ENCODE measurements around the gene LRRC4. TPM values are rescaled to one million over a fixed set of nuclear protein-coding genes. Genes with fewer than 3 reads are reported as not detected.
A peak's percentile ranks its signal among the peaks of the same experiment; 100 is the strongest.

LRRC4 gene
- polyA plus RNA-seq, 1 donor, result 2.1 TPM

- Histone ChIP-seq H3K4me1 (ENCODE audit: control insufficient read depth, insufficient read depth, low read length) (no peaks in the 10 kb centered on the region), H3K27me3 (ENCODE audit: control insufficient read depth, insufficient read depth, low read length) (no peaks in the 10 kb centered on the region), H3K4me3 (ENCODE audit: low read length) (no peak overlapping the region), H3K9me3 (ENCODE audit: control insufficient read depth, low read depth, low read length) (no peaks in the 10 kb centered on the region), H3K36me3 (ENCODE audit: control insufficient read depth, insufficient read depth, low read length) (peaks cover 28% of the 10 kb centered on the region), H3K27ac (ENCODE audit: low read length) (no peak overlapping the region)
- no CpG with 5 or more reads among the region's 11 CpGs for WGBS (ENCODE audit: insufficient coverage, low lambda C conversion rate)
- DNase-seq, result no peak
Observed at GRCh38 chr7:128071801-128072200, 40.6 kb upstream of the LRRC4 start.

- H3K27ac ChIP-seq (ENCODE audit: low read length), result no peak overlapping the region
- no peak for DNase-seq
- peaks cover 29% of the 10 kb centered on the region for H3K36me3 ChIP-seq (ENCODE audit: control insufficient read depth, insufficient read depth, low read length)
- H3K4me1 ChIP-seq (ENCODE audit: control insufficient read depth, insufficient read depth, low read length), result no peaks in the 10 kb centered on the region
- no peaks in the 10 kb centered on the region for H3K9me3 ChIP-seq (ENCODE audit: control insufficient read depth, low read depth, low read length)
- H3K27me3 ChIP-seq (ENCODE audit: control insufficient read depth, insufficient read depth, low read length), result no peaks in the 10 kb centered on the region
- WGBS (ENCODE audit: insufficient coverage, low lambda C conversion rate), result no CpG with 5 or more reads among the region's 6 CpGs
- no peak overlapping the region for H3K4me3 ChIP-seq (ENCODE audit: low read length)
Observed at GRCh38 chr7:128071376-128071775, 40.1 kb upstream of the LRRC4 start.

GRCh38 chr7:128069373-128070364 is 38.4 kb upstream of the LRRC4 start:
- H3K9me3 ChIP-seq (ENCODE audit: control insufficient read depth, low read depth, low read length), result no peaks in the 10 kb centered on the region
- H3K27ac ChIP-seq (ENCODE audit: low read length), result no peak overlapping the region
- H3K36me3 ChIP-seq (ENCODE audit: control insufficient read depth, insufficient read depth, low read length), result peaks cover 14% of the 10 kb centered on the region
- no peak for DNase-seq
- H3K27me3 ChIP-seq (ENCODE audit: control insufficient read depth, insufficient read depth, low read length), result no peaks in the 10 kb centered on the region
- H3K4me3 ChIP-seq (ENCODE audit: low read length), result no peak overlapping the region
- WGBS (ENCODE audit: insufficient coverage, low lambda C conversion rate), result no CpG with 5 or more reads among the region's 8 CpGs
- no peaks in the 10 kb centered on the region for H3K4me1 ChIP-seq (ENCODE audit: control insufficient read depth, insufficient read depth, low read length)

- H3K4me1 ChIP-seq (ENCODE audit: control insufficient read depth, insufficient read depth, low read length), result no peaks in the 10 kb centered on the region
- H3K36me3 ChIP-seq (ENCODE audit: control insufficient read depth, insufficient read depth, low read length), result peaks cover 9% of the 10 kb centered on the region
- no peaks in the 10 kb centered on the region for H3K9me3 ChIP-seq (ENCODE audit: control insufficient read depth, low read depth, low read length)
- no peak overlapping the region for H3K4me3 ChIP-seq (ENCODE audit: low read length)
- no CpG with 5 or more reads among the region's 8 CpGs for WGBS (ENCODE audit: insufficient coverage, low lambda C conversion rate)
- no peaks in the 10 kb centered on the region for H3K27me3 ChIP-seq (ENCODE audit: control insufficient read depth, insufficient read depth, low read length)
- no peak for DNase-seq
- no peak overlapping the region for H3K27ac ChIP-seq (ENCODE audit: low read length)
Observed at GRCh38 chr7:128068785-128069184, 37.5 kb upstream of the LRRC4 start.

- no CpG with 5 or more reads among the region's 5 CpGs for WGBS (ENCODE audit: insufficient coverage, low lambda C conversion rate)
- Histone ChIP-seq H3K4me3 (ENCODE audit: low read length) (no peak overlapping the region), H3K4me1 (ENCODE audit: control insufficient read depth, insufficient read depth, low read length) (no peaks in the 10 kb centered on the region), H3K27ac (ENCODE audit: low read length) (no peak overlapping the region), H3K27me3 (ENCODE audit: control insufficient read depth, insufficient read depth, low read length) (no peaks in the 10 kb centered on the region), H3K9me3 (ENCODE audit: control insufficient read depth, low read depth, low read length) (no peaks in the 10 kb centered on the region), H3K36me3 (ENCODE audit: control insufficient read depth, insufficient read depth, low read length) (peaks cover 8% of the 10 kb centered on the region)
- no peak for DNase-seq
Observed at GRCh38 chr7:128067983-128068382, 36.7 kb upstream of the LRRC4 start.

- Histone ChIP-seq H3K27me3 (ENCODE audit: control insufficient read depth, insufficient read depth, low read length) (no peaks in the 10 kb centered on the region), H3K4me3 (ENCODE audit: low read length) (no peak overlapping the region), H3K27ac (ENCODE audit: low read length) (no peak overlapping the region), H3K9me3 (ENCODE audit: control insufficient read depth, low read depth, low read length) (no peaks in the 10 kb centered on the region), H3K4me1 (ENCODE audit: control insufficient read depth, insufficient read depth, low read length) (no peaks in the 10 kb centered on the region), H3K36me3 (ENCODE audit: control insufficient read depth, insufficient read depth, low read length) (peaks cover 8% of the 10 kb centered on the region)
- DNase-seq, result no peak
- no CpG with 5 or more reads among the region's 5 CpGs for WGBS (ENCODE audit: insufficient coverage, low lambda C conversion rate)
Observed at GRCh38 chr7:128066858-128067257, 35.6 kb upstream of the LRRC4 start.

- DNase-seq, result no peak
- Histone ChIP-seq H3K36me3 (ENCODE audit: control insufficient read depth, insufficient read depth, low read length) (peaks cover 8% of the 10 kb centered on the region), H3K9me3 (ENCODE audit: control insufficient read depth, low read depth, low read length) (no peaks in the 10 kb centered on the region), H3K4me3 (ENCODE audit: low read length) (no peak overlapping the region), H3K27me3 (ENCODE audit: control insufficient read depth, insufficient read depth, low read length) (no peaks in the 10 kb centered on the region), H3K4me1 (ENCODE audit: control insufficient read depth, insufficient read depth, low read length) (no peaks in the 10 kb centered on the region), H3K27ac (ENCODE audit: low read length) (no peak overlapping the region)
- no CpG with 5 or more reads among the region's 10 CpGs for WGBS (ENCODE audit: insufficient coverage, low lambda C conversion rate)
Observed at GRCh38 chr7:128066395-128066794, 35.2 kb upstream of the LRRC4 start.

GRCh38 chr7:128065872-128066271 is 34.6 kb upstream of the LRRC4 start:
- H3K27me3 ChIP-seq (ENCODE audit: control insufficient read depth, insufficient read depth, low read length), result no peaks in the 10 kb centered on the region
- H3K4me1 ChIP-seq (ENCODE audit: control insufficient read depth, insufficient read depth, low read length), result no peaks in the 10 kb centered on the region
- WGBS (ENCODE audit: insufficient coverage, low lambda C conversion rate), result no CpG with 5 or more reads among the region's 7 CpGs
- DNase-seq, result peak in 1 of 2 donors; percentile 23
- no peaks in the 10 kb centered on the region for H3K9me3 ChIP-seq (ENCODE audit: control insufficient read depth, low read depth, low read length)
- peaks cover 8% of the 10 kb centered on the region for H3K36me3 ChIP-seq (ENCODE audit: control insufficient read depth, insufficient read depth, low read length)
- no peak overlapping the region for H3K27ac ChIP-seq (ENCODE audit: low read length)
- no peak overlapping the region for H3K4me3 ChIP-seq (ENCODE audit: low read length)

GRCh38 chr7:128063088-128063487 is 31.9 kb upstream of the LRRC4 start:
- WGBS (ENCODE audit: insufficient coverage, low lambda C conversion rate), result no CpG with 5 or more reads among the region's 8 CpGs
- DNase-seq, result no peak
- Histone ChIP-seq H3K9me3 (ENCODE audit: control insufficient read depth, low read depth, low read length) (no peaks in the 10 kb centered on the region), H3K27me3 (ENCODE audit: control insufficient read depth, insufficient read depth, low read length) (no peaks in the 10 kb centered on the region), H3K36me3 (ENCODE audit: control insufficient read depth, insufficient read depth, low read length) (peaks cover 8% of the 10 kb centered on the region), H3K4me3 (ENCODE audit: low read length) (no peak overlapping the region), H3K27ac (ENCODE audit: low read length) (no peak overlapping the region), H3K4me1 (ENCODE audit: control insufficient read depth, insufficient read depth, low read length) (no peaks in the 10 kb centered on the region)

- H3K27ac ChIP-seq (ENCODE audit: low read length), result no peak overlapping the region
- H3K36me3 ChIP-seq (ENCODE audit: control insufficient read depth, insufficient read depth, low read length), result peaks cover 7% of the 10 kb centered on the region
- WGBS (ENCODE audit: insufficient coverage, low lambda C conversion rate), result no CpG with 5 or more reads among the region's 3 CpGs
- no peak for DNase-seq
- no peak overlapping the region for H3K4me3 ChIP-seq (ENCODE audit: low read length)
- H3K27me3 ChIP-seq (ENCODE audit: control insufficient read depth, insufficient read depth, low read length), result no peaks in the 10 kb centered on the region
- H3K9me3 ChIP-seq (ENCODE audit: control insufficient read depth, low read depth, low read length), result no peaks in the 10 kb centered on the region
- H3K4me1 ChIP-seq (ENCODE audit: control insufficient read depth, insufficient read depth, low read length), result no peaks in the 10 kb centered on the region
Observed at GRCh38 chr7:128060018-128060417, 28.8 kb upstream of the LRRC4 start.
